SK-N-MC (cell line): ENCODE results near the gene CCDC57.

ENCODE experiments used
- EZH2 ChIP-seq: fragments of 200-600 bp; sonication (generic); IDR thresholded peaks from one replicate; pipeline ENCODE4 v1.6.1; 2017; ENCODE audit warnings: antibody characterized with exemption
- POLR2AphosphoS5 ChIP-seq: IDR thresholded peaks from 2 replicates; pipeline ENCODE4 v1.6.1; 2012; ENCODE audit warnings: mild to moderate bottlenecking, low read depth, low read length, borderline replicate concordance

GRCh38 chr17:82239926-82240505, 27.4 kb upstream of the CCDC57 start:
- TF ChIP-seq POLR2AphosphoS5 (no peak), EZH2 (no peak)
